Neural progenitor cell (in vitro differentiated cells): ENCODE data around the gene GBP3.

ENCODE experiments used
- CTCF ChIP-seq: fragments of 200-600 bp; sonication (generic); IDR thresholded peaks from 2 replicates; pipeline ENCODE4 v1.5.1; 2017; ENCODE audit warnings: antibody characterized with exemption, mild to moderate bottlenecking
- EZH2 ChIP-seq: fragments of 200-600 bp; sonication (generic); IDR thresholded peaks from 2 replicates; pipeline ENCODE4 v1.6.1; 2017; ENCODE audit warnings: antibody characterized with exemption, mild to moderate bottlenecking, moderate library complexity
- EZH2phosphoT487 ChIP-seq: fragments of 200-600 bp; sonication (generic); IDR thresholded peaks from 2 replicates; pipeline ENCODE4 v1.6.1; 2017; ENCODE audit warnings: antibody characterized with exemption

DNA sequence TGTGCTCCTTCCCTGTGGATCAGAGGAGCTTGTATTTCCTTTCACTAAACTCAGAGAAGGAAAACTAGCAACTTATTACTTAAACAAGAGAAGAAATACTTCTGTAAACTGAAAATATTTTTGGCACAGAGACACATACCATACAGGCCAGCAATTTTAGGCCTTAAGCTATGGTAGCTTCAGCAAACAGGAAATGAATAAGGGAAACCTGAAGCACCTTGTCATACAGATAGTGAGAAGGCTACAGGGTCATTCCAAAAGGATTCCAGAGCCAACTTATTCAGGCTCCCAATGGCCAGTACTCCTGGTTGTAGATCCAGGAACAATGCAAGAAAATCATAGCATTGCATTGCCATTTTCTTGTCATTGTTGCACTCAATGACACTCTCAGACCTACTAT lies 21.2 kb downstream of the GBP3 start:
- no peak for TF ChIP-seq CTCF
- no peak for TF ChIP-seq EZH2phosphoT487
- no peak for TF ChIP-seq EZH2
